Fibroblast of skin of abdomen (primary cell): ENCODE results near the gene URAD.
A peak's percentile ranks its signal among the peaks of the same experiment; 100 is the strongest.

Experiments used
- DNase-seq: peaks from one replicate; pipeline ENCODE4 v3.0.0-alpha.2; 2013

Gene URAD

DNA sequence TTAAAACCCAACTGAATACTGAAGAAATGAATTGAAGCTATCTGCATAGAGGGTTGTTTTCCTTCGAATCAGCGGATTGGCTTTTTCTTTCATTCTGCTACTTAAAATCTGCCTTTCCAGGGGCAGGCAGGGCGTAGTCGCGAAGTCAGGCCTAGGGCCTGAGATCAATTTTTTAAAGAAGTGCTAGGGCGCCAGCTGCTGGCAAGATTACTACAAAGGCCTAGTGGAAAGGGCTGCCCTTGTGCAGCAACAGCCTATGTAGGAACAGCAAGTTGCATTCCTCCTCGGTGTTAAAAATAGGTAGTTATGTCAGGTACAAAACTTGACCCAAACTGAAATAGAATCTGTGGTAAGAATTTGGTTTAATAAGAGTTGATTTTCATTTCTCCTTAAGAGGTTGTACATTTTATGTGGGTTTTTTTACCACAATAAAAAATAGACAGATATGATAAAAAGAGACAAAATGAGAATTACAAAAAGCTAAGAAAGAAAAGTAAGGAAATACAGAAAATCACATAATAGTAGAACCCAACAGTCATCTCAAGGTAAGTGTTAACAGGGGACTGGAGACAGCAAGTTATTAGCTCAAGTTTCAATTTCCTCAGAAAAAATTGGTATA lies 9.5 kb upstream of the URAD start:
- DNase-seq: peak; percentile 26

DNA sequence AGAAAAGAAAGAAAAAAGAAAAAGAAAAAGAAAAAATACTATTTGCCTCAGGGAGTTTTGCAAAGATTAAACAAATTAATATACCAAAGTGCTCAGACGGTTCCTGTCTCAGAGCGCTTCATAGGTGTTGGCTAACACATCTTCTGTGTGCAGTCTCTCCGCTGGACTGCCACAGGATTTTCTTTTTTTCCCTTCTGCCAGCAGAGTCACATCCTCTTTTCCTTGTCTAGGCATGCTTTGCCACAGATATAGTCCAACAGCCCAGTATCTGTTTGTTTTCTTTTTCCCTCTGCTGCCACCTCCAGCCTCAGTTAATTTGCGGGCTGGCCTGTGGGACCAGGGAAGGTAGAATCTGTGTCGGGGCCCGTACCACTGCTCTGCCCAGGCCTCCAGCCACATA lies 3.4 kb upstream of the URAD start:
- DNase-seq: no peak

DNA sequence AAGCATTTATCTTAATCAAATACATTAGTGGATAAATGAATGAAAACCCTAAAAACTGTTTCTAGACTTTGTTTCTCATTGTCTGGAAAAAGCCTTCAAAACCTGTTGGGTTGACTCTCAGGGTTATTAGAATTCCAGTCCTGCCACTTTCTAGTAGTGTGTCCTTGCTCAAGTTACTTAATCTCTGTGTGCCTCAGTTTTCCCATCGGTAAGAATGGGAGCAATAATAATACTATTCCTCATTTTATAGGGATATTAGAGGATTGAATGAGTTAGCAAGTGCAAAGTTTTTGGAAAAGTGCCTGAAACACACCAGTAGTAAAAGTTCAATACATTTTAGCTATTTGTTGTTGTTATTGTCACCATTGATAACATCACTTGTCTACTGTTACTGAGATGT lies 2.9 kb downstream of the URAD start:
- no peak for DNase-seq

DNA sequence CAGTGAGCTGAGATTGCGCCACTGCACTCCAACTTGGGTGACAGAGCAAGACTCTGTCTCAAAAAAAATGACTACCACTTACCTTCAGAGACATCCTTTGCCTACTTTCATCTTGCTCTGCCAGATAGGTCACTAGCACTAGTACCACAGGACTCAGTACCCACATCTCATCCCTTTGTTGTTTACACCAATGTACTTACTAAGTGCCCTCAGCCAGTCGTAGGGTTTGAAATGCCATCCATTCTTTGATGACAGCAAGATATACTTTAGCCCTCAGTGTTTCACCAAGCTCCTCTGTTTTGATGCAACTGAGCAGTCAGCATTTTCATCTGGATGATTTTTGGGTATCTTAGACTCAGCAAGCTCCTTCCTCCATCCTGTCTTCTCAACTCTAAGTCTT lies 6.1 kb downstream of the URAD start:
- DNase-seq: no peak

DNA sequence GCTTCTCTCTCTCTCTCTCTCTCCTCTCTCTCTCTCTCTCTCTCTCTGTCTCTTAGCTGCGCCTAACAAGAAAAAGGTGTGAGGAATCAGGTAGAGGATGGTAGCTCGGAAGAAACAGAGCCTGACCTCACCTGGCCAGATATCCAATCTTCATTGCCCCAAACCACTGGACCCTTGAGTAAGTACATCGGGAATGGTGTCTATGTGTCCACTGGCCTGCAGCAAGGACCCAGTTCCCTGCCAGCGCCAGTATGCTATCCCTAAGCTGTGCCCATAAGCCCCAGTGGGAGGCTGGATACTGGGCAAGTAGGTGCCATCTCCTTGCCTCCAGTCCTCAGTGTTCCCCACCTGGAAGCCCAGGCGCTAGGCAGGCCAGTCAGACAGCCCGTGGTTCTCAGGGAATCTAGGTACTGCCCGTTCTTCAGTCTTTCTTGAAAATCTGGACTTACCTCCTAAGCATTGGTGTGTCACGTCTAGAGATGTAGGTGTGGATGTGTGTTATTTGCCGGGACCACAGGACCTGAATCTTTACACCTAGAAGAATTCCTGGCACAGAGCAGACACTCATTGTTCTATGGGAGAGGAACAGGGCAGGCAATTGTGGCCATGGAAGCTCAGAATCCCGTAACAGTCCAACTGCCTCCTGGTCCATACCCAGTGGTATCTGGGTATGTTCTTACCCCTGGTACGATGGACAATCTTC lies 7.3 kb downstream of the URAD start:
- DNase-seq: no peak

DNA sequence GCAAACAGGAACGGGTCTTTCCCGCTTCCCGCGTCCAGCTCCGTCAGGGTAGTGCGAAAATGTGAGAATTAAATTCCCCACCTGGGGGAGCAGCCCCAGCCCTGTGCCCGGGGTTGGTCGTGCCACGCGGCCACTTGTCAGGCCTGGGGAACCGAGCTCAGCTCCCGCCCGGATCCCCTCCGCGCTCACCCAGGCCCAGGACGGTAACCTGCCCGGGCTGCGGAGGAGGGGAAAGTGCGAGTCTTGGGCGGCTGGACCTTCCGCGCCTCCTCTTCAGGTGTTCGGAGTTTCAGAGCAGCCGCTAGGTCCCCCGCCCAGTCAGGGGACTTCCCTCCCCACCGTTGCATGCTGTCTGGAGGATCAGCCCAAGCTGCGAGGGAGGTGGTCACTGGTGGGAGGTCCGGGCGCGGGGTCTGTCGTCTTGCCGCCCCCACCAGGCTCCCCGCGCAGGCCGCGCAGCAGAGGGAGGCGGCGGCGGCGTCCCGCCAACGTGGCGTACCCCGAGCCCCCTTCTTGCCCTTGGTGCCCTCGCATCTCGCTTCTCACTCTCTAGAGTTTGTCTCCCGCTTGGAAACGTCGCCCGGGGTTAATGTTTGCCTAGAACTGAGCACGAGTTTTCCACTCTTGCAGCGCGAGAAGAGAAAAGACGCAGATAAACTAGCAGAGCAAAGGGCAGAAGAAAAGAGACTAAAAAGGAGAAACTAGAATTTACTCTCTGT lies 8.1 kb downstream of the URAD start:
- DNase-seq: no peak

DNA sequence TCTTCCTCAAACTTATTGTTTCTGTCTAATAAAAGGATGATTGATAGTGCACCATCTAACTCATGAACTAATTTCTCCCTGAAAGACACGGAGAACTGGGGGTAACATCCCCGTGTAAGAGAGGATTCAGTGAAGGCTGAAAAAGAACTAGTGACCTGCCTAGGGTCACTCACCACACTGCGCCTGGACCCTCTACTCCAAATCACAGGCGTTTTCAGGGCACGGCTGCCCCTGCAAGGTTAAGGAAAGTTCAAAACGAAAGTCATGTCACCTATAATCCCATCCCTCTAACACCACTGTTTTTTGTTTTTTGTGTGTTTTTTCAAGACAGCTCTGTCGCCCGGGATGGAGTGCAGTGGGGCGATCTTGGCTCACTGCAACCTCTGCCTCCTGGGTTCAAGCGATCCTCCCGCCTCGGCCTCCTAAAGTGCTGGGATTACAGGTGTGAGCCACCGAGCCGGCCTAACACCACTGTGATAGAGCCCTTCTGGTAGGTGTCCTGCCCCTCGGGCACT lies 8.7 kb downstream of the URAD start:
- DNase-seq: no peak

DNA sequence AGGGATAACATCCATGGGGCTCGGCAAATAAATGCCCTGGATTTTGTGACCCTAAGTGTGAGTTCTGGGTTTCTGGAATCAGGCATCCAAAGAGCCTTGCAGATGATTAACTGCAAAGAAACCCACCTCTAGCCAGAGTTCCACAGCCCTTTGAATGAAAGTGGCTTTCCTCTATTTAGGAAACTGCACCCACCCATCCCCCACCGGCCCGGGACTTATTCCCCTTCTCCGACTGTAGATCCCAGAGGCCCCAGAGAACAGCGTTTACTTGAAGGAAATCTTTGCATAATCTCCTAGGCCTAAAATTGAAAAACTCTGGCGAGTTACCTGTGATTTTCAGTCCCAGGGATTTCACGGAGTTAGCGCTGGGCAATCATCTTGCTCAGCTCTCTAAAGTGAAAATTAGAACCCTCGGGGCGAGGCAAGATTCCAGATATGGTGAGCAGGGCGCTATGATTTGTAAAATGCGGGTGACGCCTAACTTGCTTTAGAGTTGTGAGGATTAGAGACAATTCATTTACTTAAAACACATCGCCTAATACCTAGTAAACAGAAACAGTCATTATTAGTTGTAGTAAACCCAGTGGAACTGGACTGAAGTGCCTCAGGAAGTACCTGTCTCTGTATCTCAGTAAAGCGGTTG lies 9.4 kb downstream of the URAD start:
- no peak for DNase-seq

DNA sequence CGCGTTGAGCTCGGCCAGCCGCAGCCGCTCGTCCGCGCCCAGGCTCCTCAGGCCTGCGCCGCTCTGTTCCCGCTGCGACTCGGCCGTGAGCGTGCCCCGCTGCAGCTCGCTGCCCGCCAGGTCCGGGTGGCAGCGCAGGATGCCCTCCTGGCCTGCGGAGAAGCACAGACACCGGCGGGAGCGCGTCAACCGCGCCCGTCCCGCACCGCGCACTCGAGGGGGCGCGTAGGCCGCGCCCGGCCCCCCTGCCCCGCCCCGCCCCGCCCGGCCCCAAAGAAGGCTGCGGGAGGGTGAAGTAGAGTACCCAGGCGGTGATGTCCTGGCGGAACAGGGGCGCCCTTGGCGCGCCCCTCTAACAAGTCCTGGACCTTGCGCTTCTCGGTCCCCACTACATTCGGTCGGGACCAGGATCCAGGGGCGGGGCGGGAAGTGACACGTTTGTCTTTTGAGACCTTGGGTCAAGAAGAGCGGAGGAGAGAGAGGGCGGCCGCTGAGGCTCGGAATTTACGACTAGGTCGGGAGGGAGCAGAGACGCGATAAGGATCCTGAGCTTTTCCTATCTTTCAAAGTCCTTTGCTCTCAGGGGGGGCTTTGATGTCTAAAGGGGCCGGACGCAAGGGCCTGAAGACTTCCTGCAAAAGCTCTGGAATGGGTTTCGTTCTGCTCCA lies 10.1 kb downstream of the URAD start:
- DNase-seq: no peak

DNA sequence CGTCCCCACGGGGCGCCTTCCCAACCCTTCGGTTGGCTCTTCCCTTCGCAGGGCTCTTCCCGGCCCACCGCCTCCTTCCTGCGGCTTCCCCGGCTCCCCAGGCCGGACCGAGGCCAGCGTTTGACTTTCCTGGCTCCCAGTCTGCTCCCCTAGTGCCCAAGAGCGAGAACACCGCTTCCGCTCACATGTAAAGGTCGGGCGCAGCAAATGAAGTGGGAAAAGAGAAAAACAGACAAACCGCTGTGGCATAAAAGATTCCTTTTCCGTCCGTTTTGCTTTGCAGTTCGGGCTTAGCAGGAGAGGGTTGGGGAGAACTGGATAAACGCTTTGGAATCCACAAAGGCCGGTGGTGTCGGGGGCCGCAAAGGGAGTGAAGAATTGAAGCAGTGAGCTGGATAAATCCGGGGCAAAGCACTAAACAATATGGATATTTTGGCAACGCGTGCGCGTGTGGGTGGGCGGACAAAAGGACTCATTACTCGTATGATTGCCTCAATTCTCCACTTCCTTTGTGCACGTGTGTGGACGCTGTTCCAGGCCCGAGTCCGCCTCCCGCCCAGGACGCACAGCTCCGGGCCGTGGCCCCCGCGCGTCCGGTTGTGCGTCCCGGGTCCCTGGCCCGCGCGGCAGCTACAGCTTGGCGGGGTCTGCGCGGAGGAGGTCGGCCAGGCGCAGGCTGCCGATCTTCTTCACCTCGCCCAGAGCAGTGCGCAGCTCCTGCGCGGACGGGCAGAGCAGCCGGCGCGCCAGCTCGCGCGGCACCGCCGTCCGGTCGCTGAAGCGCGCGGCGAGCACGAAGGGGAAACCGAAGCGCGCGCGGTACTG lies 10.8 kb downstream of the URAD start:
- peak; percentile 14 for DNase-seq

DNA sequence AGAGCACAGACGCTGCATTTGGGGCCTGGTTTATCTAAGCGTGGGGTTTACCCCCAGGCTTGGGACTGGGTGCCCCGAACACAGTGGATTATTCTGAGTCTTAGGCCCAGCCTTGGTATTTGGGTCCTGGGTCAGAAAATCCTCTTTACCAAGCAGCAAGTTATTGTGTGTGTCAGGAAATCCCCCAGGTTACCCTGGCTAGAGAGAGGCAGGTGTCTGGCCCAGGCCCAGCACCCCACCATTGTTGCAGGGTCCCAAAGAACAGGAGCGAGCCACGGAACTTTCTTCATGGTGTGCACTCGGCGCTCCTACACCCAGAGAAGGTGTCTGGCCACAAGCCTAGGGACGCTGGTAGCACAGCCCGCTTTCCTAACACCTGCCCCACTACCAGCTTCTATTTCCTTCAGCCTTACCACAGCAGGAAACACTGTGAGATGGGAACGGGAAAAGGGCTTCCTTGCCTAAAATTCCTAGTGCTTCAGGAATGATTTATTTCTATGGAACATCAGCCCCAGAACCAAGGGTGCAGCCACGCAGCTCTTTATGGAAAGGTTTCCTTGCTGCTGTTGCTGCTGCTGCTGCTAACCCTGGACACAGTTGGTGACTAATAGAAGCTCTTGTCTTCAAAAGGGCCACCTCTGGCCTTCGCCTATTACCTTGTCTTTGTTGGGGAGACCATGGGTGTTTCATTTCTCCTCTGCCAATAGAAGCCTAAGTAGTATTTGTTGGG lies 12.0 kb downstream of the URAD start:
- DNase-seq: no peak

DNA sequence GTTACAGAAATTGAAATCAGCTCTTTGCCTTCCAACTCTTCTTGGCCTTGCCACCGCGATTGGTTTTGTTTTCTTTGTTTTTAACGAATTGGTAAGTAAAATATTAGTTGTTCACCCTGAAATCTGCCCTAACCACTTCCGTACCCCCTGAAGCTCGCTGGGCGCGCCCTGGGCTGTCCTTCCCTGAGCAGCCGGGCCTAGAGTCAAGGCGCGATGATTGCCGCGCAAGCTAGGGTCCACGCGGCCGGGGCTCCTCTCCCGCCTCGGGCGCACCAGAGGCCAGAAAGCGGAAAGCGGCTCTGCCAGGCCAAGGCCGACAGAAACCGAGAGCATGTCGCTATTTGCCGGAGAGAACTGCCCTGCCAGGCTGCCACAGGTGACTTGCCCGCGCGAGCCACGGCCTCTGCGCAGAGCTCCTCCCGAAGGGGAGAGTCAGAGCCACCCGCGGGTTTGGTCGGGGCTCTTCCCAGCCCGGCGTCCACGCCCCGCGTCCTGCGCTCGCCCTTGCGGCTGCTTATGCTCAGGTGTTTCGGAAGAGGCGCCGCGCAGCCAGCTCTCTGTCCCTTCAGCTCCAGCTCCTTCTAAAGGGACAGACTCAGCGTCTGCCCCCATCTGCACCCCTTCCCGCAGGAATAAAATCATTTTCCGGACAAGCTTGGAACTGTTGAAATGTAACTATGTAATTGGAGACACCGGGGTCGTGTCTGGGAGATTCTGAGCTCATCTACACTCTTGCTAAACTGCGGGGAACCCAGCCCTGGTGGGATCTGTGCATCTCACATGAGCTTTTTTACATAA lies 12.7 kb downstream of the URAD start:
- no peak for DNase-seq

DNA sequence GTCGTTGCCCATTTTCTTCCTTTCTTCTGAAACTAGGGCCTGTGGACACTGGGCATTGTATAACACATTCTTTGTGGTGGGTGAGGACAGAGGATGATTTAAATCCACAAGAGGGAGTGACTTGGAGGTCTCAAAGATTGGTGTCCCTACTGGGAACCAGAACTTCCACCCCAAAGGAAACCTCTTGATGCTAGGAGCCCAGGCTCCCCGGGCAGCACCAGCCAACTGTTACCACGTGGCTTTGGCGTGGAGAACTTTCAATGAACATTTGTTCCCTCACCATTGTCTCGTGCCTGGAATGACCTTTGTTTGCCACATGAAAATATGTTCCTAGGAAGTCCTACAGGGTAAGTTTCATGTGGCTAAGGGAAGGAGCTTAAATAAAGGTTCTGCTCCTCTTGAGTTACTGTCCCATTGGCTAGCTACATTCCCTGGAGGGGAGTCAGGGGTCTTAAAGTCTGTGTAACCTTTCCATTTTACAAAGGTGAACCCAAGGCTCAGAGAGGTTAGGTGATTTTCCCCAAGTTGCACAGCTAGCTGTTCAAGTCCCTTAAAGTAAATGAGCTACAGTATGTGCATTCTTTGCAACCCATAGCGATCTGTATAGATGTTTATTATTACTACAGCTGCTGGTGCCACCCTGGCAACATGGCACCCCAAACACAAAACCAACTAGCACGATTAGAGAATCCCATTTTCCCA lies 14.4 kb downstream of the URAD start:
- DNase-seq: no peak

DNA sequence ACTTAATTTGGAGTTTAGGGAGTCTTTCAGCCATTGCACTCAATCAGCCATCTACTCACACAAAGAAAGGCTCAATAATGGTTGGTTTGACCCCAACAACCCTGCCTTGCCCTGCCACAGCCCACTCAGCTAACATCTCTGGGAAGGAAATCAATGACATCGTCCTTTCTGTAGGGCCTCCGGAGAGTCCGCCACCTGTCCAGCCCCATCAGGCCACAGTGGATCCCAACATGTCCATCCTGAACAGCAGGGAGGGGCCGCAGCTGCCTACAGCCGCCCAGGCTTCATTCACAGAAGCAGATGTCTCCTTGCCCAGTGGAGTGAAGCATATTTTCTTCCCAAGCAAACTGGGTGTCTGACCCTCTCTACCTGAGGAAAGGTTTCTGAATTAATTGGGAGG lies 15.2 kb downstream of the URAD start:
- DNase-seq: no peak

DNA sequence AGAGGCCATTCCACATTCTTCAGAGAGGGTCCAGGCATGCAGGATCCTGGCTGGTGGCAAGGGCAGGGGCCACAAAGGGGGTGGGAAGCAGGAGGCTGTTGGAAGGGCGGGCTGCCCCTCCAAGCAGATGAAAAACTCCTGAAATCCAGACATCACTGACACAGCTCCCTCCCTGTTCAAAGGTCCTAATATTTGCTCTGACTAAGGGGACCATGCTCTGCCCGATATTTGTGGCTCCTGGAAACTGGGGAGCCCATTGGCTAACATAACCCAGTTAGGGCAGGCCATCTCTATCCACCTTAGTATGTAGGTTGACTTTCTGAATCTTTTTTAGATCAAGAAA lies 16.0 kb downstream of the URAD start:
- no peak for DNase-seq

DNA sequence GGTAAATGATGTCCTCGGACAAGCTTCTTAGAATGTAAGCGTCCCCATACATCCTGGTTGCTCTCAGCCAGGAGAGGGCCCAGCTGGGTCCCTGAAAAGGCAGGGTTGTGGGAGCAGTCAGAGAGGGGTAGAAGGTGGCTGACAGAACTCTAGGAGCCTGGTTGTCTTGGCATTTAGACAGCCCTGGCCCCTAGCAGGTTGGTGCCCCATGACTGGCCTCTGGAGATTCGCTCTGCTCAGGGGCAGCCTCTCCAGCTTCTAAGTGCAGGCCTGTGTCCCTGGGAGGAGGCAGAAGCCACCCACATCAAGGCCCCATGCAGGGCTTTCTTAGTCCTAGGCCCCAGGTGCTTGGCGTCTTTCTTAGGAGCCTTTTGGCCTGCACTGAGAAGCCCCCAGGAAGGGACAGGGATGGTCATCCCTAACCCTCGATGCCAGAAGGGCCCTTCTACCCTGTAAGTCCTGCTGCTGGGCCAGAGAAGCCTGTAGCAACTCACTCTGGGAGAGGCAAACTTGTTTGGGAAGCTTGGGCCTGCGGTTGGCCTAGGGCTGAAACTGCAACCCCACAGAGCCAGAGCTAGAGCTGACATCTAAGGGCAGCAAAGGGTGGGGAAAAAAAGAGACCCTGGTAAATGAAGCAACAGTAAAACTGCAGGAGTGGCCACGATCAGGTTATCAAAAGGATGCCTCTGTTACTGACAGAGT lies 16.6 kb downstream of the URAD start:
- DNase-seq: no peak

DNA sequence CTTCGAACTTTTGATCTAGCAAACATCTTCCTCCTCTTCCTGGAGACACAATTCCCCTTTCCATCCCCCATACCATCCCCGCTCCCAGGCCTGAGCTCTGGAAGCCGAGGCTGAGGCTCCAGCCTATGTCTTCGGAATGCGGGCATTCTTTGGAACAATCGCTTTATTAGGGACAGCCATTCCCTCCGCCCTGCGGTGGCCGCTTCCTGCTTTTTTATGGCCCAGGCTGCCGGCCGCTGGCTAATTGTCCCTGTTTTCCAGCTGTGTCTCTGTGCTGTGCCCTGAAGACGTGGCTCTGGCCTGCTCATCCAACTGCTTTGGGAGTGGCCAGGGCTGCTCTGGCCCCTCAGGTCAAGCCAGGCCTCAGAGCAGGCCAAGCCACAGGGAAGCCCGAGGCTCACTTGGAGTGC lies 17.3 kb downstream of the URAD start:
- DNase-seq: no peak

DNA sequence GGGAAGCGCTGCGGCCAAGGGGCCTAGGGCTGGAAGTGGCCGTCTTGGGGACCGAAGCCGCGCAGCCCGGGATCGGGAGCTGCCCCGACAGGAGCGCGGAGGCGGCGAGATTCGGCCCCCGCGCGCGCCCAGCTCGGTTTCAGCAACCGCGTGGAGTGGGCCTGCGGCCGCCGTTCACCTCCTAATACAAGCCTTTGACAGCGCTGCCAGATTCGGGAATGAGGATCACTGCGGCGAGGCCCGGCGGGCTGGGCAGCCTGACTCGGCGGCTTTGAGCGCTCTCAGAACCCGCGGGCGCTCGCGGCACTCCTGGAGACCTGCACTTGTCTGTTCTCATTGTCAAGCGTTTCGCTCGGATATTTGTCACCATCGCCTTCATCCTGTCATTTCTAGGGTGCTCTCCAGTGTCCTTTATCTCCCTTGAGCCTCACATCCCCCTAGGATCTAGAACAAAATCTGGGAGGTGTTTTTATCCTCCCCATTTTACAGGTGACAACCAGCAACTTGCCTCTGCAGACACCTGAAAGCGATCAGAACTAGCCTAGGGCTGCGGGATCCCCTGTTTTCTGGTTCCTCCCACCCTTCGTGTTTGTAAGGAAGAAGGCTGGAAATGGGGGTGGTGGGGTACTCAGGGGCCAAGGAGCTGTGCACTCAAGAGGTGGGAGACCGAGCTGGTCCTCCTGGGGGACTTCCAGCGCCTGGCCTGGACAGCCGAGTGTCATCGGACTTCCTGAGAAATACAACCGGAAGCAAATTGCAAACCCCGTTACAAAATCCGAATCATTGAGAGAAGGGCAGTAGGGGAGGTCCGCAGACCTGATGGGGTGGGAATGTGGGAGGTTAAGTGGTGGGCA lies 17.9 kb downstream of the URAD start:
- no peak for DNase-seq
